C4-2B (cell line): Measurements from ENCODE around the gene FBXL16.

Experiments
- ZFX ChIP-seq: fragments of 450-650 bp; IDR thresholded peaks from 2 replicates; pipeline ENCODE4 v1.6.1; 2017
- TF ChIP-seq, protein P1 (sequence below): fragments of 450-650 bp; conservative IDR thresholded peaks from 2 replicates; pipeline ENCODE4 v1.5.1; 2017; ENCODE audit warnings: mild to moderate bottlenecking

DNA sequence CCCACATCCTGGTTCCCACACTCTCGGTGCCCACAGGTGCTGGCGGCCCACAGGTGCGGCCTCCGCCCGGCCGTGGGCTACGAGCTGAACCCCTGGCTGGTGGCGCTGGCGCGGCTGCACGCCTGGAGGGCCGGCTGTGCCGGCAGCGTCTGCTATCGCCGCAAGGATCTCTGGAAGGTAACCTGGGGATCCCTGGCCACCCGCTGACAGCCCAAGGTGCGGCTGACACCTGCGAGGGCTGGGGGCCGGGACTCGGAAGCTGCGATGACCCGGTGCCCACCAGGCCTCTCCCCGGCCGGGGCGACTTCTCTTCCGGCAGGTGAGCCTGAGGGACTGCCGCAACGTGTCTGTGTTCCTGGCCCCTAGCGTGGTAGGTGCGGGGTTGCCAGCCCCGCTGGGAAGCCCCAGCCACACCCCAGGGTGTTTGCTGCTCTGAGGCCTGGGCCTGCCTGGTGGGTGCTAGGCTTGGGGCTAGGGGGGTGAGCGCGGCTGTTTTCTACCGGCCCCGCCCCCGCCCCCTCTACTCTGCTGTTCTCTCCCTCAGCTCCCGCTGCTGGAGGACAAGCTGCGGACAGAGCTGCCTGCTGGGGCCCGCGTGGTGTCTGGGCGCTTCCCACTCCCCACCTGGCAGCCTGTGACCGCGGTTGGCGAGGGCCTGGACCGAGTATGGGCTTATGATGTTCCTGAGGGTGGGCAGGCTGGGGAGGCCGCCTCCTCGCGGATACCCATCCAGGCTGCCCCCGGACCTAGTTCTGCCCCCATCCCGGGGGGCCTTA, 16.4 kb upstream of the FBXL16 start:
- TF ChIP-seq, protein P1, sequence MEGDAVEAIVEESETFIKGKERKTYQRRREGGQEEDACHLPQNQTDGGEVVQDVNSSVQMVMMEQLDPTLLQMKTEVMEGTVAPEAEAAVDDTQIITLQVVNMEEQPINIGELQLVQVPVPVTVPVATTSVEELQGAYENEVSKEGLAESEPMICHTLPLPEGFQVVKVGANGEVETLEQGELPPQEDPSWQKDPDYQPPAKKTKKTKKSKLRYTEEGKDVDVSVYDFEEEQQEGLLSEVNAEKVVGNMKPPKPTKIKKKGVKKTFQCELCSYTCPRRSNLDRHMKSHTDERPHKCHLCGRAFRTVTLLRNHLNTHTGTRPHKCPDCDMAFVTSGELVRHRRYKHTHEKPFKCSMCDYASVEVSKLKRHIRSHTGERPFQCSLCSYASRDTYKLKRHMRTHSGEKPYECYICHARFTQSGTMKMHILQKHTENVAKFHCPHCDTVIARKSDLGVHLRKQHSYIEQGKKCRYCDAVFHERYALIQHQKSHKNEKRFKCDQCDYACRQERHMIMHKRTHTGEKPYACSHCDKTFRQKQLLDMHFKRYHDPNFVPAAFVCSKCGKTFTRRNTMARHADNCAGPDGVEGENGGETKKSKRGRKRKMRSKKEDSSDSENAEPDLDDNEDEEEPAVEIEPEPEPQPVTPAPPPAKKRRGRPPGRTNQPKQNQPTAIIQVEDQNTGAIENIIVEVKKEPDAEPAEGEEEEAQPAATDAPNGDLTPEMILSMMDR: no peak
- TF ChIP-seq ZFX: peak; percentile 42; the same call in 1 of the 2 replicates
